ENCODE data around the gene CREBBP. TPM values are rescaled to one million over a fixed set of nuclear protein-coding genes. Genes with fewer than 3 reads are reported as not detected.

The CREBBP gene
- total RNA-seq, 1 donor from 2014 or later, result 50.3 TPM

DNA sequence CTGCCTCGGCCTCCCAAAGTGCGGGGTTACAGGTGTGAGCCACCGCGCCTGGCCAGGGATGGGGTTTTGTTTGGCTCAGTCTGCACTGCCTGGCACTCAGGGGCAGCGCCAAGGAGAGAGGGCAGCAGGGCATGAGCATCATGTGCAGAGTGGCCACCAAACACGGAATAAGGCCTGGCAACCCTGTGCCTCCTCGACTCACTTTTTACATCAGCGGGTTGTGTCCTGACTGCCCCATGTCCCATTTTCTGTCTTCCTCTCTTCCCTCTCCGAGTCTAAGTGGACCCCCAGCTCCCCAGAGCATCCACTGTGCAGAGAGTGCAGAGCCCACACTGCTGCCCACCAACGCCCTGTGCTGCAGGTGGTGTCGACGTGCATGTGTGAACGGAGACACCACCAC is 145.0 kb downstream of the CREBBP start:
- Mint-ChIP-seq H3K4me3 (no peak overlapping the region), H3K27ac (no peak overlapping the region), H3K36me3 (ENCODE audit: low read depth) (peaks cover 48% of the 10 kb centered on the region), H3K27me3 (ENCODE audit: insufficient read depth) (no peaks in the 10 kb centered on the region), H3K9me3 (no peaks in the 10 kb centered on the region), H3K4me1 (ENCODE audit: low read depth) (no peaks in the 10 kb centered on the region)
- no peak for DNase-seq (ENCODE audit: low spot score)
- intact Hi-C loops (cut with micrococcal nuclease), result no loop called here

DNA sequence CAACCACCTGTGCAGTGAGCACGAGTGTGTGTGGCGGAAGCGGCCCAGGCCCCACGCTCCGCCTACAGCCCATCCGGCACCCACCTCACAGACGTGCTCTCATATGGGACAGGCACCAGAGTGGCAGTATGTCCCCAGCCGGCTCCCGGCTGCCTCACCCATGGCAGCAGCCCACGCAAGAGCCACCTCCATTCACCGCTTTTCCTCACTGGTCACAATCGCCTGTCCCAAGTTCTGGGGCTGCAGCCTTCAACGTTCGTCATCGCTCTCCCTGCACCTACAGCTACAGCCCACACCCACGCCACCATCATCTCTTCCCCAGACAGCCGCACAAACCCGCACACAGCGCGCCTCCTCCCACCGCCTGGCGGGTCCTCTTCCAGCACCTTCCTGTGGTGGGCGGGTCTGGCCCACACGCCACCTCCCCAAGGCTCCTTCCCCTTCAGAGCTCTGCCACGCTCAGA is 145.7 kb downstream of the CREBBP start:
- intact Hi-C loops (cut with micrococcal nuclease), result no loop called here
- peak overlapping the region; percentile 70 for H3K27ac Mint-ChIP-seq
- no peak overlapping the region for H3K4me3 Mint-ChIP-seq
- H3K9me3 Mint-ChIP-seq, result no peaks in the 10 kb centered on the region
- no peaks in the 10 kb centered on the region for H3K4me1 Mint-ChIP-seq (ENCODE audit: low read depth)
- H3K27me3 Mint-ChIP-seq (ENCODE audit: insufficient read depth), result no peaks in the 10 kb centered on the region
- peaks cover 55% of the 10 kb centered on the region for H3K36me3 Mint-ChIP-seq (ENCODE audit: low read depth)
- no peak for DNase-seq (ENCODE audit: low spot score)

DNA sequence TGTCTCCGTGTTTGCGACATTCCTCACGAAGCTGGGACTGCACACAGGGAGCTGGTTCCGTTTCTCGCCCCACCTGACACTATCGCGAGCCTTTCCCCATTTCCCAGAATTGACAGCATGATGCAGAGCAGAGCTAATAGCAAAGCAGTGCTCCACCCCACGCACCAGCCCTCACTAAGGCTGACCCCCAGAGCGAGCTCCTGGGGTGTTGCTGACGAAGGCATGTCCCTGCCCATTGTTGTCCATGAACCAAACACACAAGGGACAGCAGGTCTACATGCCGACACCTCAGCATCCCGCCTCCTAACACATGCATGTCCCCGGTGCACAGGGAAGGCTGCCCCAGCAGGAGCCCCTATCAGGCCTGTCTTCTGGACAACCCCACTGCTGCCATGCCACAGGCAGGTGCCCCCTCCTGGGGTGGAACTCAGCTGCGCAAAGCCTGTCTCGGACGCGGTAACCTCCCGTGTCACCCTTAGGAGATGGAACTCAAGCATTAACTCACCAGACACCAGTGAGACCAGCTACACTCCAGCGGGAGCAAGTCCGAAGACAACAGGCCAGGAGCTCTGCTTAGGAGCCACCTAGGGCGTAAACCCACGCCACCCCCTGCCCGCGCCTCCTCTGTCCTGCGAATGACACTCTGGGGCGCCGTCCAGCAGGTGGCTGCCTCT is 146.3 kb downstream of the CREBBP start:
- H3K27ac Mint-ChIP-seq, result no peak overlapping the region
- intact Hi-C loops (cut with micrococcal nuclease), result no loop called here
- no peak for DNase-seq (ENCODE audit: low spot score)
- H3K36me3 Mint-ChIP-seq (ENCODE audit: low read depth), result peaks cover 52% of the 10 kb centered on the region
- H3K4me3 Mint-ChIP-seq, result no peak overlapping the region
- H3K27me3 Mint-ChIP-seq (ENCODE audit: insufficient read depth), result no peaks in the 10 kb centered on the region
- H3K4me1 Mint-ChIP-seq (ENCODE audit: low read depth), result no peaks in the 10 kb centered on the region
- H3K9me3 Mint-ChIP-seq, result no peaks in the 10 kb centered on the region

DNA sequence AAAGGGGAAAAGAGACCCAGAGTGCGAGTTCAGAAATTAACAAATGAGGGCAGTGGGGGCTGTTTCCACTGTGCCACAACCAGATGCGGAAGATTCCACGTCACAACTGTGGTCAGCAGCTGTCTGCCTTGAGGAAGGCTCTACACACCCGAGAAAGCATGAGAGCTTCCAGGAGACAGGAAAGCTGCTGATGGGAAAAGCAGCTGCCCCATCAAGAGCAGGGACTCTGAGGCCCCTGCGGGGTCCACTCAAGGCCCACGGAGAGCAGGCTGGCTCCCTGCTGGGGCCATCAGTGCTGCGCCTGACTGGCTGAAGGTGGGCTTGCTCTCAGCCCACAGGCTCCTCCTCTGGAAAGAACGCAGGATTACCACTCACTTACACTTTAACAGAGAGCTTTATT is 148.3 kb downstream of the CREBBP start:
- Mint-ChIP-seq H3K27me3 (ENCODE audit: insufficient read depth) (no peaks in the 10 kb centered on the region), H3K4me1 (ENCODE audit: low read depth) (no peaks in the 10 kb centered on the region), H3K4me3 (no peak overlapping the region), H3K27ac (no peak overlapping the region), H3K9me3 (no peaks in the 10 kb centered on the region), H3K36me3 (ENCODE audit: low read depth) (peaks cover 54% of the 10 kb centered on the region)
- DNase-seq (ENCODE audit: low spot score), result no peak
- intact Hi-C loops (cut with micrococcal nuclease), result no loop called here

DNA sequence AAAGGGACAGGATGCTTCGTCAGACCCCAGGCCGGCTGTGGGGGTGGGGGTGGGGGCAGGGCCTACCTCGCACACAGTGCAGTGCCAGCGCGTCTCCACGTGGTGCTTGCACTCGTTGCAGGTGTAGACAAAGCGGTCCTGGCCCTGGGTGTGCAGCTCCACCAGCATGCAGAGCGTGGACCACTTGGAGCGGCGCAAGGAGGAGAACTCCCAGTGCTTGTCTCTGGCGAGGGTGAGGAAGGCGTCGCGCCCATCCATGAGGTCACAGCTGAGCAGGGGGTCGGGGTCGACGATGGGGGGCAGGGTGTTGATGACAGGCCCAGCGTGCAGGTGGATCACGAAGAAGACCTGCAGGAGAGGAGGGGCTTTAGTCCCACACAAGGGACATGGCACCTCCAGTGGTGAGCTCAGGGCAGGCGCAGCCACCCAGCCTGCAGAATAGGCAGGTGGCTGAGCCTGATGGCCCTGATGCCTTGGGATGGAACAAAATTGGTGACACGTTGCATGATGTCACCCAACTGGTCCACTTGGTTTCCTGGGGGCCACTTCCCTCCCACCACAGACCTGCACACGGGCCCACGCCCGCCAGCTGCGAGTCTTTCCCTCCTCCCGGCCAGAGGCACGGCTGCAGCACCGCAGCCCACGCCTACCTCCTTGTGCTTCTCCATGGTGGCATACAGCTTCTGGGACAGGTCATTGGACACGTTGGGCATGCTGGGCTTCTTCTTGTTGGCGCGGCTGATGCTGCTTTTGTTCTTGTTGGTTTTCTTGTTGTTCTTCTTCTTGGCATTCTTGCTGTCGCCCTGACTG is 149.2 kb downstream of the CREBBP start:
- Mint-ChIP-seq H3K36me3 (ENCODE audit: low read depth) (peaks cover 50% of the 10 kb centered on the region), H3K9me3 (no peaks in the 10 kb centered on the region), H3K4me1 (ENCODE audit: low read depth) (no peaks in the 10 kb centered on the region), H3K27me3 (ENCODE audit: insufficient read depth) (no peaks in the 10 kb centered on the region), H3K4me3 (no peak overlapping the region), H3K27ac (no peak overlapping the region)
- intact Hi-C loops (cut with micrococcal nuclease), result no loop called here
- no peak for DNase-seq (ENCODE audit: low spot score)

DNA sequence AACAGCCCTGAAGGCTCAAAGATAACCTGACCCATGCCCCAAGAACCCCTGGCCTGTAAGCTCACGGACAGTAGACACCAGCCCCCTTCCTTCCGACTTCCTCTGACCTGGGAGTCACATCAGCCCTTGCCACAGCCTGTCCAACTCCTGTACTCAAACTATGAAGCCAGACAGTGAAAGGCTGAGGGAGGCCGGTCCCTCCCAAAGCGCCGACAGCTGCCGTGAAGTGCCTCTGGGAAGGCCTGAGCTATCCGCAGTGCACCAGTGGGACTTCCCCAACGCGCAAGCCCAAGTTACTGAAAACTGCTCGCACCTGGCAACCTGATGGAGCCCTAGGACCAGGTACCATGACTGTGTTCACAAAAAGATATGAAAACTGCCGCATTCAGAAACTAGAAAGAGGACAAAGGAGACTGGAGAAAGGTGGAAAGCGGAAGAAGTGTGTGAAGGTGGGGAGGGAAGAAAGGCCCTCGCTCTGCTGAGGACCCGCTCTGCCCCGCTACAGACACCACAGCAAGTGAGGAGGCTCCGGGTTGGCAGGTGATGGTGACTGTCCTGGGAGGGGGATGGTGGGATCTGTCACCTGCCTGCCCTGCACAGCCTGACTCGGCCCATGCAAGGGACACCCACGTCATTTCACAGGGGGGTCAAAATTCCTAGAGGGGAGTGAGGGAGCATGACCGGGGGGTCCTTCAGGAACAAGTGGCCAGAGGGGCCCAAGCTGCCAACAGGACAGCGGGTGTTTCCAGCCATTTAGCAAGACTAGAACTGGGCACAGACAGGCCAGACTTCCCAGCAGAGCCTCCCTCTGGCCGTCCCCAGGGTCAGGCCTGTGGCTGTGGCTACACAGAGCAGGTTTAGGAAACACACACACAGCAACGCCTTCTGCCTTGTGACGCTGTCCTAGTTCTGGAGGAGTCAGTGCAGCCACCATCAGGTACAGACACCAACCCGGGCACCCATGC is 150.1 kb downstream of the CREBBP start:
- no peaks in the 10 kb centered on the region for H3K4me1 Mint-ChIP-seq (ENCODE audit: low read depth)
- no peak for DNase-seq (ENCODE audit: low spot score)
- no peak overlapping the region for H3K4me3 Mint-ChIP-seq
- no peaks in the 10 kb centered on the region for H3K9me3 Mint-ChIP-seq
- H3K36me3 Mint-ChIP-seq (ENCODE audit: low read depth), result peaks cover 42% of the 10 kb centered on the region
- intact Hi-C loops (cut with micrococcal nuclease), result no loop called here
- H3K27me3 Mint-ChIP-seq (ENCODE audit: insufficient read depth), result no peaks in the 10 kb centered on the region
- no peak overlapping the region for H3K27ac Mint-ChIP-seq

DNA sequence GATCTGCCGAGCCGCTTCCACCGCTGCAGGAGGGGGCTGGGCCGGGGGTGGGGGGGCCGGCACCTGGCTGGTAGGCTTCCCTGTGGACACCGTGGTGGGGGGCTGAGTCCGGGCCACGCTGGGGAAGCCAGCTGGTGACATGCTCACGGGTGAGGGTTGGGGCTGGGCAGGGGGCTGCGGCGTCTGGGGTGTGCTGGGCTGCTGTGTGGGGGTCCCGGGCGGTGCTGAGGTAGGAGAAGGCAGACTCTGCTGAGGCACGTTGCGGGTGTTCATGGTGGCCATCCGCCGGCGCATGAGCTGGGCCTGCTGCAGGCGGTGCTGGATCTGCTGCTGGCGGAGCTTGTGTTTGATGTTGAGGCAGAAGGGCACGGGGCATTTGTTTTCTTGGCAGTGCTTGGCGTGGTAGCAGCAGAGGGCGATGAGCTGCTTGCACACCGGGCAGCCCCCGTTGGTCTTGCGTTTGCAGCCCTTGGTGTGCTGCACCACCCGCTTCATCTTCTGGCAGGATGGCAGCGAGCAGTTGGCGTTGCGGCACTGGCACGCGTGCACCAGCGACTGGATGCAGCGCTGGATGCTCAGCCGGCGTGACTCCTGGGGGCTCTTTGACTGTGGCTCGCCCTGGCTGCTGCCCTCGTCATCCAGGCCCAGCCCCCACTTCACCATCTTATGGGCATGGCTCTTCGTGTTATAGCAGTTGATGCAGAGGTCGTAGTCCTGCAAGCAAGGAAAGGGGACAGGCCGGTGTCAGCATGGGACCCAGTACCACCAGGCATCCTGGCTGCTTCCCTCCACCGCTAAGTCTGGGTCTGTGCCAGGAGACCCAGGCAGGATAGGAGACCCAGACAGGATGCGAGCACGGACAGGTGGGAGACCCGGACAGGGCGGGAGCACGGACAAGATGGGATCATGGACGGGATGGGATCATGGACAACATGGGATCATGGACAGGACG is 151.1 kb downstream of the CREBBP start:
- intact Hi-C loops (cut with micrococcal nuclease), result no loop called here

DNA sequence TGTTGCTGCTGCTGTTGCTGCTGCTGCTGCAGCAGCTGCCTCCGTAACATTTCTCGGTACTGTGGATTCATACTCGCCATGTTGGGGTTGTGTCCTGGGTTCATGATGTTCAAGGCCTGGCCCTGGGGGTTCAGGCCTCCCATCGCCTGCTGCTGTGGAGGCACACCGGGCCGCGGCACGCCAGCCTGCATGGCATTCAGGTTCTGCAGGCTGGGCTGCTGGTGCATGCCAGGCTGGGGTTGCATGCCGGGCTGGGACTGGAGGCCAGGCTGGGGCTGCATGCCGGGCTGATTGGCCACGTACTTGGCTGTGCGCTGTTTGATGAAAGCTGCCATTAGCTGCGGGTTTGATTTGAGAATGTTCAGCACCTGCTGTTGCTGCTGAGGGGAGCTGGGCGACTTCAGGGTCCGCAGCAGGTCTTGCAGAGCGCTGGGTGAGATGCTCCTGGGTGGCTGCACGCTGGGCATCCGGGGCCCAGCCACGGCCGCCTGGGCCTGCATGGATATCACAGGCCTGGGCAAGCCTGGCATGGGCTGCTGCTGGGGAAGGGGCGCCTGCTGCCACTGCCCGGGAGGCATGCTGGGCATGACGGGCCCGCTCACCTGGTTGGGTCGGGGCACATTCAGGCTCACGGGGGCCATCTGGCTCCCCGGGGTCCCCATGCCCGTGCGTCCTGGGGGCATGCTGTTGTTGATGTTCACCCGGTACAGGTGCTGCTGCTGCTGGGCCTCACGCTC is 151.9 kb downstream of the CREBBP start:
- Mint-ChIP-seq H3K36me3 (ENCODE audit: low read depth) (peaks cover 32% of the 10 kb centered on the region), H3K4me1 (ENCODE audit: low read depth) (no peaks in the 10 kb centered on the region), H3K9me3 (no peaks in the 10 kb centered on the region), H3K27ac (no peak overlapping the region), H3K27me3 (ENCODE audit: insufficient read depth) (no peaks in the 10 kb centered on the region), H3K4me3 (no peak overlapping the region)
- no peak for DNase-seq (ENCODE audit: low spot score)
- intact Hi-C loops (cut with micrococcal nuclease), result no loop called here

More for the DNA sequence above, 151.1 kb downstream of the CREBBP start:
- H3K27ac Mint-ChIP-seq, result no peak overlapping the region
- H3K36me3 Mint-ChIP-seq (ENCODE audit: low read depth), result peaks cover 37% of the 10 kb centered on the region
- H3K27me3 Mint-ChIP-seq (ENCODE audit: insufficient read depth), result no peaks in the 10 kb centered on the region
- DNase-seq (ENCODE audit: low spot score), result no peak
- H3K9me3 Mint-ChIP-seq, result no peaks in the 10 kb centered on the region
- H3K4me3 Mint-ChIP-seq, result no peak overlapping the region
- no peaks in the 10 kb centered on the region for H3K4me1 Mint-ChIP-seq (ENCODE audit: low read depth)

DNA sequence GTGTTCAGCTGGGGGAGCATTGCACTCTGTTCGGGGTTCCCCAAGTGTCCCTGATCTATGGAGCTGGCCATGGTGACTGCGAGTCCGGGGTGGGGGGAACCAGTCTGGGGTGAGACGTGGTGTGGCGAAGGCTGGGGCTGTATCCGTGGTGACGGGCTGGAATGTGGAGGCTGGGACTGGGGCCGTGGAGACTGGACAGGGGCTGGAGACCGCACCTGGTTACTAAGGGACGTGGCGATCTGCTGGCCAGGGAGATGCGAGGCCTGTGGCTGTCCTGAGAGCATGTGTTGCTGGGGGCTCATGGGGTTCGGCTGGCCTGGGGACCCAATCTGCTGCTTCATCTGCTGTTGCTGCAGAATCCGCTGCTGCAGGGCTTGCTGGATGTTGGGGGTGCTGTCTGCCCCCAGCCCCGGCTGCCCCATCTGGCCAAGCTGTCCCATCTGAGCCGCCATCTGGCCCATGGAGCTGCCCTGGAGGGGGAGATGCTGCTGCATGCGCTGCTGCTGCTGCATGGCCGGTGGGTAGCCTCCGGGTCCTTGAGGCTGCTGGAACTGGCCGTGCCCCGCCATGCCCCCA is 152.6 kb downstream of the CREBBP start:
- H3K27ac Mint-ChIP-seq, result no peak overlapping the region
- H3K27me3 Mint-ChIP-seq (ENCODE audit: insufficient read depth), result no peaks in the 10 kb centered on the region
- no peak overlapping the region for H3K4me3 Mint-ChIP-seq
- H3K4me1 Mint-ChIP-seq (ENCODE audit: low read depth), result no peaks in the 10 kb centered on the region
- DNase-seq (ENCODE audit: low spot score), result no peak
- intact Hi-C loops (cut with micrococcal nuclease), result no loop called here
- no peaks in the 10 kb centered on the region for H3K9me3 Mint-ChIP-seq
- peaks cover 31% of the 10 kb centered on the region for H3K36me3 Mint-ChIP-seq (ENCODE audit: low read depth)

DNA sequence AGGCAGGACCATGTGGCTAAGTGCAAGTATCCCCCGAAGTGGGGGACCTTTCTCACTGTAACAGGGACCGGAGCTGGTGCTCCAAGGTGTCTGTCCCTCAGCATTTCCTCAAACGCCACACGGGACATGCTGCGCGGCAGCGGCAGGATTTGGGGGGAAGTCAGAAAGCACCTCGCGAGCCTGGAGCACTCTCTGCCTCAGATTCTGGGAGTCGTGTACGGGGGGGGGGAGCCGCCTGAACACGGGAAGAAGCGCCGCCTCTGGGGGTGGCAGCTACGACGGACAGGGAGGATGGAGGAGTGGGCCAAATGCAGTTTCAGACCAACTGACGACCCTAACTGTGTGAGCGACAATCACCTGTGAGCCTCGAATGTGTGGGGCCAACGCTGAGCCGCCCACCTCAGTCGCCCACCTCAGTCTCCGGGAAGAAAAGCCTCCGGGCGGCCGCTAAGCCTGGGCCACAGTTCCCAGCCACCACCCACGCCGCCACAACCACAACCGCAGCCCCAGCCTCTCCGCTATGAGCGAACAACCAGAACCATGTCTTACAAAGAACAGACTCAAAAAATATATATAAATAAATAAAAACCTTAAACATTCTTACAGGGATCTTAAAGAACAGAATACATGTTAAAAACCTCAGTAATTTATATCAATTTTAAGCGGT is 154.4 kb downstream of the CREBBP start:
- Mint-ChIP-seq H3K27ac (no peak overlapping the region), H3K27me3 (ENCODE audit: insufficient read depth) (no peaks in the 10 kb centered on the region), H3K36me3 (ENCODE audit: low read depth) (peaks cover 24% of the 10 kb centered on the region), H3K9me3 (no peaks in the 10 kb centered on the region), H3K4me1 (ENCODE audit: low read depth) (no peaks in the 10 kb centered on the region), H3K4me3 (no peak overlapping the region)
- intact Hi-C loops (cut with micrococcal nuclease), result no loop called here
- no peak for DNase-seq (ENCODE audit: low spot score)

DNA sequence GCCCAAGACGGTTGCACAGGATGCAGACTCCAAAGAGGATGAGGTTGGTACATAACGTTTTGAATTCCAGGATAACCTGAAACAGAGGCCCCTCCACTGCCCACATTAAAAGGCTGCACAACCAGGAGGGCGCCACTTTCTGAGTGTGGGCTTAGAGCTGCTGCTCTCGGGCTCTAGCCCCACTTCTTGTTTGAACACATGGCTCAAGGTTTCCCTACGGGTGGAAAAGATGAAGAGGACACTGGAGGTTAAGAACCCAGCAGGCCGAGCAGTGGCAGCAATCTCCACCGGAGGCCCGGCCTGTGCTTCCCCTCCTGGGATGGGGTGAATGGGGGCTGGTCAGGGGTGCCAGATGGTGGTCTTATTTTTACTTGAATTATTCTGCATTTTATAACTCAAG is 155.2 kb downstream of the CREBBP start:
- DNase-seq (ENCODE audit: low spot score), result no peak
- intact Hi-C loops (cut with micrococcal nuclease), result no loop called here
- H3K4me1 Mint-ChIP-seq (ENCODE audit: low read depth), result no peaks in the 10 kb centered on the region
- peaks cover 2% of the 10 kb centered on the region for H3K27me3 Mint-ChIP-seq (ENCODE audit: insufficient read depth)
- no peak overlapping the region for H3K27ac Mint-ChIP-seq
- H3K4me3 Mint-ChIP-seq, result no peak overlapping the region
- H3K36me3 Mint-ChIP-seq (ENCODE audit: low read depth), result peaks cover 21% of the 10 kb centered on the region
- no peaks in the 10 kb centered on the region for H3K9me3 Mint-ChIP-seq

Measured in activated T-helper 1 cell treated with anti-CD3 and anti-CD28 coated beads, Interleukin-12 subunit alpha, Interleukin-12 subunit beta, Interleukin-2, Interleukin-4 antibody, amounts not matched to agents 30 ng/mL and 10 ng/mL and 1 ng/mL, durations not matched to agents 14 hours and 24 hours and 36 hours (primary cell).